Caki2 (cell line): ENCODE results near the gene ANP32D. TPM values are rescaled to one million over a fixed set of nuclear protein-coding genes. Genes with fewer than 3 reads are reported as not detected.
"Not testable (repeated sequence)": the region's sequence is repeated elsewhere in the genome, so short reads cannot be mapped to it uniquely, and the experiment has no call there.

Experiments
- DNase-seq: peaks from one replicate; pipeline ENCODE4 v3.0.0-alpha.2; 2015; ENCODE audit warnings: low read depth
- in situ Hi-C: cut with HindIII; loops from 2 replicates; pipeline ENCODE4 v1.10.0; 2016; ENCODE audit warnings: low sequenced_read_pairs, low pct_unique_long_range_greater_than_20kb, mixed read lengths
- total RNA-seq: library from RNA; depleted of rRNA; stranded (reverse); fragments of >200 nt; shearing (Covaris generic); gene quantifications from 2 replicates; pipeline ENCODE4 v1.2.3, GENCODE V29; 2014; ENCODE audit warnings: low replicate concordance; rRNA removed

The ANP32D gene
- total RNA-seq, 1 experiment from 2014 or later = not detected

- no peak for DNase-seq
- in situ Hi-C loops = no loop called here
These were observed 14.3 kb downstream of the ANP32D start for GRCh38 chr12:48486679-48487078.

GRCh38 chr12:48489012-48489411 lies 16.7 kb downstream of the ANP32D start:
- no peak for DNase-seq
- in situ Hi-C loops = no loop called here

GRCh38 chr12:48489456-48489855 lies 17.1 kb downstream of the ANP32D start:
- in situ Hi-C loops, DNase-seq: not testable (repeated sequence)

- in situ Hi-C loops, DNase-seq: not testable (repeated sequence)
These were observed 27.9 kb downstream of the ANP32D start for GRCh38 chr12:48500281-48500680.

- DNase-seq, in situ Hi-C loops: not testable (repeated sequence)
These were observed 34.5 kb downstream of the ANP32D start for GRCh38 chr12:48506836-48507235.

- in situ Hi-C loops = no loop called here
- DNase-seq = no peak
These were observed 36.6 kb downstream of the ANP32D start for GRCh38 chr12:48508987-48509386.

GRCh38 chr12:48510111-48510510 lies 37.8 kb downstream of the ANP32D start:
- in situ Hi-C loops = no loop called here
- no peak for DNase-seq

GRCh38 chr12:48512855-48513254 lies 40.5 kb downstream of the ANP32D start:
- no peak for DNase-seq
- in situ Hi-C loops = no loop called here

- in situ Hi-C loops = no loop called here
- no peak for DNase-seq
These were observed 42.4 kb downstream of the ANP32D start for GRCh38 chr12:48514728-48515127.

- DNase-seq, in situ Hi-C loops: not testable (repeated sequence)
These were observed 48.0 kb downstream of the ANP32D start for GRCh38 chr12:48520381-48520780.

Other genes with a start within 250 kb of the ANP32D start
- 3.5 and 4.4 TPM in 2 replicates for gene ZNF641, start 121.6 kb upstream of the ANP32D start, total RNA-seq
- gene C12orf54, start 9.9 kb downstream of the ANP32D start, total RNA-seq = not detected in 2 replicates
- gene OR8S1, start 53.1 kb downstream of the ANP32D start, total RNA-seq = not detected in 2 replicates
- gene LALBA, start 97.5 kb downstream of the ANP32D start, total RNA-seq = not detected in 2 replicates
- gene KANSL2, start 209.7 kb downstream of the ANP32D start, total RNA-seq = 47.5 and 84.0 TPM in 2 replicates
- gene CCNT1, start 244.1 kb downstream of the ANP32D start, total RNA-seq = 21.8 and 21.9 TPM in 2 replicates